C4-2B (cell line): ENCODE measurements around the gene TNNT2.

ENCODE experiments used
- ZFX ChIP-seq: fragments of 450-650 bp; IDR thresholded peaks from 2 replicates; pipeline ENCODE4 v1.6.1; 2017
- TF ChIP-seq, protein P1 (sequence below): fragments of 450-650 bp; conservative IDR thresholded peaks from 2 replicates; pipeline ENCODE4 v1.5.1; 2017; ENCODE audit warnings: mild to moderate bottlenecking

GRCh38 chr1:201423655-201424054 is 46.2 kb upstream of the TNNT2 start:
- TF ChIP-seq, protein P1, sequence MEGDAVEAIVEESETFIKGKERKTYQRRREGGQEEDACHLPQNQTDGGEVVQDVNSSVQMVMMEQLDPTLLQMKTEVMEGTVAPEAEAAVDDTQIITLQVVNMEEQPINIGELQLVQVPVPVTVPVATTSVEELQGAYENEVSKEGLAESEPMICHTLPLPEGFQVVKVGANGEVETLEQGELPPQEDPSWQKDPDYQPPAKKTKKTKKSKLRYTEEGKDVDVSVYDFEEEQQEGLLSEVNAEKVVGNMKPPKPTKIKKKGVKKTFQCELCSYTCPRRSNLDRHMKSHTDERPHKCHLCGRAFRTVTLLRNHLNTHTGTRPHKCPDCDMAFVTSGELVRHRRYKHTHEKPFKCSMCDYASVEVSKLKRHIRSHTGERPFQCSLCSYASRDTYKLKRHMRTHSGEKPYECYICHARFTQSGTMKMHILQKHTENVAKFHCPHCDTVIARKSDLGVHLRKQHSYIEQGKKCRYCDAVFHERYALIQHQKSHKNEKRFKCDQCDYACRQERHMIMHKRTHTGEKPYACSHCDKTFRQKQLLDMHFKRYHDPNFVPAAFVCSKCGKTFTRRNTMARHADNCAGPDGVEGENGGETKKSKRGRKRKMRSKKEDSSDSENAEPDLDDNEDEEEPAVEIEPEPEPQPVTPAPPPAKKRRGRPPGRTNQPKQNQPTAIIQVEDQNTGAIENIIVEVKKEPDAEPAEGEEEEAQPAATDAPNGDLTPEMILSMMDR, result no peak
- no peak for TF ChIP-seq ZFX
